HEK293 (cell line): ENCODE data around the gene KLK3.

Experiments used
- CTCF ChIA-PET: fragments of 350-600 bp; formaldehyde crosslinking; extraction: SDS; loops from one replicate; lab custom pipeline; 2021; ENCODE audit warnings: antibody characterized with exemption; lab: Yijun Ruan, JAX
- POLR2A ChIA-PET: fragments of 300-600 bp; formaldehyde crosslinking; extraction: SDS; loops from one replicate; lab custom pipeline; 2020; ENCODE audit warnings: antibody characterized with exemption, inconsistent platforms; lab: Yijun Ruan, JAX
- H3K27ac ChIP-seq: fragments of 200-500 bp; sonication (Bioruptor generic); 2 replicates; pipeline ENCODE4 v1.5.1; 2014; ENCODE audit warnings: low read depth, low read length, control low read depth, inconsistent platforms; ENCODE audit errors: extremely low read depth
- H3K36me3 ChIP-seq, 2 experiments: fragments of 200-500 bp in 1 of 2; sonication (Bioruptor generic) in 1 of 2; 1 replicate in 1 of 2; 2 replicates in 1 of 2; pipeline ENCODE4 v1.5.1; 2014 to 2017; ENCODE audit warnings: inconsistent platforms in 2 of 2, low read length in 2 of 2; ENCODE audit not compliant: control insufficient read depth in 2 of 2, insufficient read depth in 1 of 2
- H3K4me1 ChIP-seq: fragments of 200-500 bp; sonication (Bioruptor generic); 2 replicates; pipeline ENCODE4 v1.5.1; 2014; ENCODE audit warnings: mild to moderate bottlenecking, low read length, inconsistent platforms; ENCODE audit not compliant: control insufficient read depth, insufficient read depth
- H3K4me3 ChIP-seq: 2 replicates; pipeline ENCODE4 v1.5.1; 2011; ENCODE audit warnings: low read depth, mild to moderate bottlenecking, control low read depth, low read length, moderate library complexity
- H3K9me3 ChIP-seq: fragments of 200-500 bp; sonication (Bioruptor generic); 2 replicates; pipeline ENCODE4 v1.5.1; 2014; ENCODE audit warnings: low read depth, low read length, inconsistent platforms; ENCODE audit not compliant: control insufficient read depth, insufficient read depth
- GLIS1 ChIP-seq: fragments of 450-650 bp; formaldehyde crosslinking; IDR thresholded peaks from 2 replicates; pipeline ENCODE4 v1.5.1; 2016; ENCODE audit warnings: missing biosample characterization, missing genetic modification characterization
- IKZF3 ChIP-seq: fragments of 450-650 bp; IDR thresholded peaks from 2 replicates; pipeline ENCODE4 v1.5.0; 2018; ENCODE audit warnings: missing biosample characterization, mild to moderate bottlenecking, missing genetic modification characterization, moderate library complexity
- KLF1 ChIP-seq: fragments of 450-650 bp; formaldehyde crosslinking; IDR thresholded peaks from 2 replicates; pipeline ENCODE4 v1.5.1; 2016; ENCODE audit warnings: missing biosample characterization, missing genetic modification characterization
- KLF10 ChIP-seq: fragments of 450-650 bp; IDR thresholded peaks from 2 replicates; pipeline ENCODE4 v1.5.1; 2018; ENCODE audit warnings: missing biosample characterization, mild to moderate bottlenecking, missing genetic modification characterization
- KLF17 ChIP-seq: fragments of 450-650 bp; formaldehyde crosslinking; IDR thresholded peaks from 2 replicates; pipeline ENCODE4 v1.5.1; 2016; ENCODE audit warnings: missing biosample characterization, missing genetic modification characterization
- KLF9 ChIP-seq: fragments of 450-650 bp; formaldehyde crosslinking; IDR thresholded peaks from 2 replicates; pipeline ENCODE4 v1.5.1; 2016; ENCODE audit warnings: missing biosample characterization, missing genetic modification characterization, low read depth
- PRDM4 ChIP-seq: fragments of 450-650 bp; formaldehyde crosslinking; IDR thresholded peaks from 2 replicates; pipeline ENCODE4 v1.5.1; 2017; ENCODE audit warnings: missing biosample characterization, missing genetic modification characterization
- YY1 ChIP-seq: fragments of 450-650 bp; formaldehyde crosslinking; IDR thresholded peaks from 2 replicates; pipeline ENCODE4 v1.5.1; 2018; ENCODE audit warnings: missing biosample characterization, missing genetic modification characterization
- ZBTB48 ChIP-seq: fragments of 450-650 bp; formaldehyde crosslinking; IDR thresholded peaks from 2 replicates; pipeline ENCODE4 v1.5.1; 2016; ENCODE audit warnings: missing biosample characterization, missing genetic modification characterization
- ZIC2 ChIP-seq: fragments of 450-650 bp; formaldehyde crosslinking; IDR thresholded peaks from 2 replicates; pipeline ENCODE4 v1.5.1; 2016; ENCODE audit warnings: missing biosample characterization, missing genetic modification characterization
- ZNF174 ChIP-seq: fragments of 450-650 bp; formaldehyde crosslinking; IDR thresholded peaks from 2 replicates; pipeline ENCODE4 v1.5.0; 2017; ENCODE audit warnings: missing biosample characterization, mild to moderate bottlenecking, missing genetic modification characterization
- ZNF18 ChIP-seq: fragments of 450-650 bp; formaldehyde crosslinking; IDR thresholded peaks from 2 replicates; pipeline ENCODE4 v1.5.1; 2016; ENCODE audit warnings: missing biosample characterization, missing genetic modification characterization
- ZNF223 ChIP-seq: fragments of 450-650 bp; formaldehyde crosslinking; IDR thresholded peaks from 2 replicates; pipeline ENCODE4 v1.5.1; 2016; ENCODE audit warnings: missing biosample characterization, missing genetic modification characterization
- ZNF248 ChIP-seq: fragments of 450-650 bp; formaldehyde crosslinking; IDR thresholded peaks from 2 replicates; pipeline ENCODE4 v1.5.1; 2017; ENCODE audit warnings: missing biosample characterization, missing genetic modification characterization
- ZNF580 ChIP-seq: fragments of 450-650 bp; formaldehyde crosslinking; IDR thresholded peaks from 2 replicates; pipeline ENCODE4 v1.5.1; 2016; ENCODE audit warnings: missing biosample characterization, missing genetic modification characterization
- ZNF610 ChIP-seq: fragments of 450-650 bp; formaldehyde crosslinking; IDR thresholded peaks from 2 replicates; pipeline ENCODE4 v1.5.1; 2016; ENCODE audit warnings: missing biosample characterization, missing genetic modification characterization, borderline replicate concordance
- ZNF624 ChIP-seq: fragments of 450-650 bp; formaldehyde crosslinking; IDR thresholded peaks from 2 replicates; pipeline ENCODE4 v1.5.1; 2017; ENCODE audit warnings: missing biosample characterization, missing genetic modification characterization
- ZNF658 ChIP-seq: fragments of 450-650 bp; formaldehyde crosslinking; IDR thresholded peaks from 2 replicates; pipeline ENCODE4; 2016; ENCODE audit warnings: missing biosample characterization, missing genetic modification characterization
- ZNF677 ChIP-seq: fragments of 450-650 bp; IDR thresholded peaks from 2 replicates; pipeline ENCODE4 v1.5.0; 2018; ENCODE audit warnings: missing biosample characterization, mild to moderate bottlenecking, missing genetic modification characterization, moderate library complexity
- ZNF830 ChIP-seq: fragments of 450-650 bp; IDR thresholded peaks from 2 replicates; pipeline ENCODE4 v1.5.0; 2018; ENCODE audit warnings: missing biosample characterization, missing genetic modification characterization, low read depth, mild to moderate bottlenecking, moderate library complexity
- ZSCAN30 ChIP-seq: fragments of 450-650 bp; IDR thresholded peaks from 2 replicates; pipeline ENCODE4 v1.5.1; 2018; ENCODE audit warnings: missing biosample characterization, mild to moderate bottlenecking, missing genetic modification characterization, moderate library complexity

KLK3 gene

GRCh38 chr19:50819636-50820035 lies 35.1 kb upstream of the KLK3 start:
- TF ChIP-seq KLF9 (tag by site-specific recombination) = no peak
- no peak for TF ChIP-seq ZBTB48
- TF ChIP-seq IKZF3 (tag by site-specific recombination) = no peak
- no peak for TF ChIP-seq PRDM4 (tag by site-specific recombination)
- no peak for TF ChIP-seq KLF10
- no peak for TF ChIP-seq YY1 (tag by site-specific recombination)
- TF ChIP-seq ZNF174 = no peak
- no peak for TF ChIP-seq ZNF830 (tag by site-specific recombination)
- no peak for TF ChIP-seq ZNF624 (tag by site-specific recombination)
- TF ChIP-seq ZNF580 (tag by site-specific recombination) = no peak
- no peak for TF ChIP-seq ZNF18 (tag by site-specific recombination)
- no peak for TF ChIP-seq GLIS1 (tag by site-specific recombination)
- TF ChIP-seq ZNF248 (tag by site-specific recombination) = no peak
- no peak for TF ChIP-seq ZNF677 (tag by site-specific recombination)
- TF ChIP-seq ZSCAN30 (tag by site-specific recombination) = no peak
- no peak for TF ChIP-seq KLF17
- TF ChIP-seq ZNF610 (tag by site-specific recombination) = no peak
- TF ChIP-seq ZNF223 (tag by site-specific recombination) = no peak
- no peaks in the 10 kb centered on the region for H3K4me1 ChIP-seq
- ChIA-PET CTCF (interaction anchor here (1.4 kb wide), 1 partner anchor 10 kb away, joined by 3 read pairs; no protein-coding TSS in a partner anchor), POLR2A (interaction anchor here (1.1 to 1.9 kb wide), 3 partner anchors 15 to 22 kb away, joined by 3 to 7 read pairs (median 4); no protein-coding TSS in a partner anchor)
- no peaks in the 10 kb centered on the region for H3K36me3 ChIP-seq
- no peak overlapping the region for H3K27ac ChIP-seq
- H3K4me3 ChIP-seq = no peak overlapping the region
- no peaks in the 10 kb centered on the region for H3K9me3 ChIP-seq

- POLR2A ChIA-PET = interaction anchor here (1.1 to 1.9 kb wide), 3 partner anchors 15 to 21 kb away, joined by 3 to 7 read pairs (median 4); no protein-coding TSS in a partner anchor
- Histone ChIP-seq H3K36me3 (no peaks in the 10 kb centered on the region), H3K27ac (no peak overlapping the region), H3K4me1 (no peaks in the 10 kb centered on the region), H3K4me3 (no peak overlapping the region), H3K9me3 (no peaks in the 10 kb centered on the region)
- CTCF ChIA-PET = interaction anchor here (1.0 to 1.4 kb wide), 2 partner anchors 10 to 102 kb away, joined by 3 to 5 read pairs; no protein-coding TSS in a partner anchor
- TF ChIP-seq KLF1 (tag by site-specific recombination) (peak; percentile 57), ZIC2 (tag by site-specific recombination) (peak; percentile 69), ZNF658 (no peak)
These were observed 34.6 kb upstream of the KLK3 start for GRCh38 chr19:50820086-50820485.
